IPS DF 4.7 (cell line): Measurements from ENCODE around the gene TMEM131.
"Not testable (repeated sequence)": the region's sequence is repeated elsewhere in the genome, so short reads cannot be mapped to it uniquely, and the experiment has no call there.

Experiments
- DNase-seq: peaks from one replicate; pipeline ENCODE4 v3.0.0-alpha.2; 2013; ENCODE audit warnings: low spot score; ENCODE audit errors: extremely low read depth

The TMEM131 gene

DNA sequence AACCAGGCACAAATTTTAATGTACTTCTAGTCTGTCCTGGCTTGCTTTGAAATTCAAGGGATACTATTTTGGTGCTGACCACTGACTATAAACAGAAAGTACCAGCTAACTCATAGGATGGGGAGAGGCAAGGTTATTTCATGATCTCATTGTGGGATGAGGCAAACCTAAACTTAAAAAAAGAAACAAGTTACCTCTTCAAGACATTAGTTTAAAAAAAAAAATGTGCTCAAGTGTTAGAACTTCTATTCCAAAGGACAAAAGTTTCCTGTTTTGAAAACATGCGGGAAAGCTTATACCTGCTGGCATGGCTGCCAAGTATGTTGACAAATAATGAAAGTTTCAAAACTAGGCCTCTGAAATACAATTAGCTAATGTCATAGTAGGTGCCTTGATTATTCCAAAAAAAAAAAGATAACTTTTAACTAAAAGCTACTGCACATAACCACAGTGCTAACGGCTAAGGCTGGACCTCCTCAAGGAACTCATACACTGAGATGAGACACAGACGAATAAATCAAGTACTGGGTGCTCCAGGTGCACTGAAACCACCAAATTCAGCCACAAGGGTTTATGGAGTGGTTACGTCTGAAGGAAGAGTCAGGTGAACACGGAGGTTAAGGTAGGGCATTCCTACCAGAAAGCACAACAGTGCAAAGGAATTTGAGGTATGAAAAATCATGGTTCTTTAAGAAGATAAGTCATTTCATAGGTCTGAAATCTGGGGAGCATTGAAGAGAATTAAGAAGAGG lies 38.1 kb downstream of the TMEM131 start:
- DNase-seq: no peak

DNA sequence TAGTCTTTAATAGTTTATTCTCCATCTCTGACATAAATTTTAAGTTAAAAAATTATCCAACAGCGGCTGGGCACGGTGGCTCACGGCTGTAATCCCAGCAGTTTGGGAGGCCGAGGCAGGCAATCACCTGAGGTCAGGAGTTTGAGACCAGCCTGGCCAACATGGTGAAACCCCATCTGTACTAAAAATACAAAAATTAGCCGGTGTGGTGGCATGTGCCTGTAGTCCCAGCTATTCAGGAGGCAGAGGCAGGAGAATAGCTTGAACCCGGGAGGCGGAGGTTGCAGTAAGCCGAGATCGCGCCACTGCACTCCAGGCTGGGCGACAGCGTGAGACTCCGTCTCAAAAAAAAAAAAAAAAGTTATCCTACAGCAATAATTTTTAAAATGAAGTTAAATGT lies 39.0 kb downstream of the TMEM131 start:
- DNase-seq: not testable (repeated sequence)

DNA sequence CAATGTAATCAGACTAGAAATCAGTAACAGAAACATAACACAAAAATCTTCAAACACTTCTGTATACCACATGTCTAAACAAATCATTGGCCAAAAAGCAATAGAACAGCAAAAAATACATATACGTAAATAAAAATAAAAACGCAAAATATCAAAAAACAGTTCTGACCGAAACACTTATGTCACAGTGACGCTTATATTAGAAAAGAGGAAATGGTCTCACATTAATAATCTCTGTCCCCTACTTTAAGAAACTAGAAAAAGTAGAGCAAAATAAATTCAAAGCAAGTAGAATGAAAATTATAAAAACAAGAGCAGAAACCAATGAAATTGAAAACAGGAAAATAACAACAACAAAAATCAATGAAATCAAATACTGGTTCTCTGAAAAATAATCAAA lies 41.9 kb downstream of the TMEM131 start:
- no peak for DNase-seq

DNA sequence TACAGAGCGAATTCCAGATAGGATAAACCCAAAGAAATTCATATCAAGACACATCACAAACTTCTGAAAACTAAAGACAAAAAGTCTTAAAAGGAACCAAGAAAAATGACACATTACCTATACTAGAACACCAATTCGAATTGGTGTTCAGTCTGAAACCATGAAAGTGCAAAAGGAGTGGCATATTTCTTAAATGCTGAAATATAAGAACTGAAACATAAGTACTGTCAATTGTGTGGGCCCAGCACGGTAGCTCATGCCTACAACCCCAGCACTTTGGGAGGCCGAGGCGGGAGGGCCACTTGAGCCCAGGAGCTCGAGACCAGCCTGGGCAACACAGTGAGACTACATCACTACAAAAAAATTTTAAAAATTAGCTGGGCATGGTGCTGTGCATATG lies 43.4 kb downstream of the TMEM131 start:
- no peak for DNase-seq

DNA sequence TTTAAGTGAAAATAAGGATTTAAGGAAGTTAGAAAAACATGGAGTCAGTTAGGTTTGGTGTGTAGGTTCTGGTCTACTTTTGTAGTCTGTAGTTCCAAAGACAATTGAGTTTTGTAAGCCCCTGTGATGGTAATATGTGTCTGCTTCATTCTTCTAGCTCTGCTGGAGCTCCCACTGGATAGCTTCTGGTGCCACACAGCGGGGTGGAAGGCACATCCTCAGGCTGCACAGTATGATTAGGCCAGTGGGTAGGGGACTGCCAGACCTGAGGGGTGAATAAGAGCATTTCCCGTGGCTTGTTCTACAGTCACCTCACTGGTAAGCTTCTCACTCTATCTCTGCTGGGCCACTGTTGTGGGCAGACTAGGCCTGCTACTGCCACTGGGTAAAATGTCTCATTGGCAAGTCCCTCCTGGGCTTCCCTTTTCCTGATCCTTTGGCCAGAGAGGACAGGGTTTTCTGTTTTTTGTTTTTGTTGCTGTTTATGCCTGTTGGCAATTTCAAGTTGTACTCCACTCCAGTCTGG lies 44.5 kb downstream of the TMEM131 start:
- no peak for DNase-seq

DNA sequence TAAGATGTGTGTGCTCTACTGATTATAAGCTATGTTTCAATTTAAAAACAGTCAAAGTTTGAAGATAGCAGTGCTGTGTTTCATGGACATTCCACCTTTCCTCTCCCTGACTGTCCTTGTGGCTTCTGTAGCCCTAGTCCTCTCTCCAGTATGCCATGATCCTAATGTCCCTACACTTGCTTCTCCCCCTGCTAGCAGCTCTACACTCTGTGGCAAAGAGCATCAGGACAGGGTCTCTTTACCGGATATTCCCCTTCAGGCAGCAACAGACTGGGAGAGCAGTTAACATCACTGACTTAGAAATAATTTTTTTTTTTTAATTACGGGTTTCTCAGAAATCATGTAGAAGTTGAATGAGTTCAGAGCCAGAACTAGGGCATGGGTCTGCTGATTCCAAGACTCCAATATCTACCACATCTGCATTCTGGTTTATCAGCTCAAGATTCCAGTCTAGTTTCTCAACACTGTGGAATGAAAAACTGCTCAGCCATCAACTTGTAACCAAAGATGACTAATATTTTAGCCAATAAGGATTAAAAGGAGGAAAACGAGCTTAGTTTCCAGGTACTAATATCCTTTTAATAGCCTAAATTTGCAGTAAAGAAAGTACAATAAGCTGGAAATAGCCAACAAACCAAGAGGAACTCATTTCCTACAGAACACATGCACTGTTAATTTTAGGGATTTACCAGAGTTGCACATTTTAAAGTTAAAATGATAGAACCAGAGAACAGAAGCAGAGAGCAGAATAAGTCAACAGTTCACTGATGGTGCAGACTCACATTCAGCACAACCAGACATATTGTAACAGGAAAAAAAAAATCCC lies 45.2 kb downstream of the TMEM131 start:
- DNase-seq: no peak

DNA sequence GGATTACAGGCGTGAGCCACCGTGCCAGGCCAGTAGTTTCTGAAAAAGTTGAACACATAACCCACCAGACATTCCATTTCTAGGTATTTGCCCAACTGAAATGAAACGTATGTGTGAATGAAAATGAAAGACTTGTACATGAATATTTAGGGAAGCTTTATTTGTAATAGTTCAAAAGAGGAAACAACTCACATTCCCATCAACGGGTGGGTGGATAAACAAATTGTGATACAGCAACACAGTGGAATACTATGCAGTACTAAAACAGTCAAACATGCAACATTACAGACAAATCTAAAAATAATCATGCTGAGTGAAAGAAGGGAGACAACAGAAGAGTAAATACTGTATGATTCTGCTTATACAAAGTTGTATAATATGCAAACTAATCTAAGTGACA lies 46.8 kb downstream of the TMEM131 start:
- DNase-seq: no peak

DNA sequence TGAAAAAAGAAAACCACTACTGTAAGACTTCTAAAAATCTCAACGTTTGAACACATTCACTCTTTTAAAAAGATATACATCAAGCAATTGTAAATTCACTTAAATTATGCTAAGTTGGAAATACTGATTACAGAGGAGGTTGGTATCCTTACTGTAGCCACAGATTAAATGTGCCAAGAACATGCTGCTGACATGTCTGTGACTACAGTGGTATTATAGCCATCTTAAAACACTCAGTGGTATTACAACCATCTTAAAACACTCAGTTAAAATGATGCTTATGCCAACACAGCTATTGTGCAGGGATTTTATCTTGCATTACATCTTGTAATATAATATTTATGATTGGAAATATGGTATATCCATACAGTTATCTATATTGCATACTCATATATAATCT lies 50.0 kb downstream of the TMEM131 start:
- no peak for DNase-seq

DNA sequence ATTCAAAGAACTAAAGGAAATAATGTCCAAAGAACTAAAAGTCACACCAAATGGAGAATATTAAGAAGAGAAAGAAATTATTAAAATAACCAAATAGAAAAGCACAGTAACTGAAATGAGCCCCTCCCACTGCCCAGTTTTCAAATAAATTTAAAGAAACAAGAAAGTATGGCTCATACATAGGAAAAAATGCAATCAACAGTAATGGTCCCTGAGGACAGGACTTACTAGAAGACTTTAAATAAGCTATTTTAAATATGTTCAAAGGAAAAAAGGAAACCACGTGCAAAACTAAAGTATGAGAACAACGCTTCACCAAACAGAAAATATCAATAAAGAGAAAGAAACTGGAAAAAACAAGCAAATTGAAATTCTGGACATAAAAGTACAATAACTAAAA lies 58.9 kb downstream of the TMEM131 start:
- no peak for DNase-seq

DNA sequence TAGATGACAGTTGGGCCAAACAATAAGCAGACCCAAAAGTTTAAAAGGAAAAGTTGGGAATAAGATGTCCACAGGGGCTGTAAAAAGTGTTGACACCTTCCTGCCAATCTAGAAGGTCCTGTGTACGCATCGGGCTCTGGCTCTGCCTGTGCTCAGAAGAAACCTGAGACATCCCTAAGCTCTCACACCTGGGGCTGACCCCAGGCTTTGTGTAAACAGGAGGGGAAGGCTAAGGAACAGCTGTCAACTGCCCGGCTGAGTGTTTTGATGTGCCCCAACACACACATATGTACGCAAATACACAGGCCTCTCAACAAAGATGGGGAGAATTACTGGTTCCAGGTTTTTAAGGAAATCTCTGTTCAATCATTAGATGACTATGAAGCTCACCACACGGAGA lies 59.5 kb downstream of the TMEM131 start:
- peak; percentile 22 for DNase-seq

DNA sequence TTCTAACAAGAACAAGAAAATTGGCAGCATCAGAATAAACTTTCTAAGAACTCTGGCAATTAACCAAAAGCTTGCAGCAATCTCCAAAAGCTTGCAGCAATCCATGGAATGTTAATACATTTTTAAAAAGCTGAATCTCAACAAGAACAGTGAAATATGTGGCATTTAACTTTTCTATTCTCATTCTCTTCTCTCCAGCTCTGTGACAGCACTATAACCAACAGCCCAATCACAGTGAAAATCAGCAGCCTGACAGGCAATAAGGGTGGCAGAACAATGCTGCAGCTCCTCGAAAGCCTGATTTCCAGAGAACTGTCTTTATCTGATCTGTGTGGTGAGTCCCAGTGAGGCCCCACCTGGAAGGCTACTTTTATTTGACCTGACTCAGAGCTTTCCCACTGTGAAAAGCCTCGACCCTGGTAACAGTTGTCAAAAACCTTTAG lies 60.0 kb downstream of the TMEM131 start:
- no peak for DNase-seq

DNA sequence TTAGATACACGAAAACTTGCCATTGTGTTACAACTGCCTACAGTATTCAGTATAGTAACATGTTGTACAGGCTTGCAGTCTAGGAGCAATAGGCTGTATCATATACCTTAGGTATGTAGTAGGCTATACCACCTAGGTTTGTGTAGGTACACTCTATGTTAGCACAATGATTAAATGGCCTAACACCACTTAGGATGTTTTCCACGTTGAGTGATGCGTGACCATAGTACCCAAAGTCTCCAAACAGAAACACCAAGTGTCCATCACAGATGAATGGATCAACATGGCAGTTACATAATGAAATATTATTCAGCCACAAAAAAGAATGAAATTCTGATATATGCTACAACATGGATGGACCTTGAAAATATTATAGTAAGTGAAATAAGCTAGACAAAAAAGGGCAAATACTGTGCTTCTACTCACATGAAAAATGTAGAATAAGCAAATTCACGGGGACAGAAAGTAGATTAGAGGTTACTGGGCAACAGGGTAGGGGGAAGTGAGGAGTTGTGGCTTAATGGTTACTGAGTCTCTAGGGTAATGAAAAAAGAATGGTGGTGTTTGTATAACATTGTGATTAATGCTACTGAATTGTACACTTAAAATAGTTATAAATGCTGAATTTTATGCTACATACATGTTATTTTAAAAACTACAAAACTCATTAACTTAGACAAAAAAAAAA lies 62.6 kb downstream of the TMEM131 start:
- no peak for DNase-seq

DNA sequence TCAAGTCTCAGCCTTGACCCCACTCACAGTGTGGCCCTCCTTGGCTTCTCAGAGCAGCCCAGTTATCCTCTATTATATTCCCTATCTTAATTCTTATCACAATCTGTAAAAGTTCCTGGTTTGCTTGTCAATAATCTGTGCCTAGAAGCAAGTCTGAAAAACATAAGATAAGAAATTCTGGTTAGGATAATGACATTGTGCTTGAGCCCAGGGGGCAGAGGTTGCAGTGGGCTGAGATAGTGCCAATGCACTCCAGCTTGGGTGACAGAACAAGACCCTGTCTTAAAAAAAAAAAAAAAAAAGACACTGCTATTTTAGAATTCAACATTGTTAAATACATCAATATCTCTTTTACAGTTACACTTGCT lies 63.9 kb downstream of the TMEM131 start:
- DNase-seq: no peak

DNA sequence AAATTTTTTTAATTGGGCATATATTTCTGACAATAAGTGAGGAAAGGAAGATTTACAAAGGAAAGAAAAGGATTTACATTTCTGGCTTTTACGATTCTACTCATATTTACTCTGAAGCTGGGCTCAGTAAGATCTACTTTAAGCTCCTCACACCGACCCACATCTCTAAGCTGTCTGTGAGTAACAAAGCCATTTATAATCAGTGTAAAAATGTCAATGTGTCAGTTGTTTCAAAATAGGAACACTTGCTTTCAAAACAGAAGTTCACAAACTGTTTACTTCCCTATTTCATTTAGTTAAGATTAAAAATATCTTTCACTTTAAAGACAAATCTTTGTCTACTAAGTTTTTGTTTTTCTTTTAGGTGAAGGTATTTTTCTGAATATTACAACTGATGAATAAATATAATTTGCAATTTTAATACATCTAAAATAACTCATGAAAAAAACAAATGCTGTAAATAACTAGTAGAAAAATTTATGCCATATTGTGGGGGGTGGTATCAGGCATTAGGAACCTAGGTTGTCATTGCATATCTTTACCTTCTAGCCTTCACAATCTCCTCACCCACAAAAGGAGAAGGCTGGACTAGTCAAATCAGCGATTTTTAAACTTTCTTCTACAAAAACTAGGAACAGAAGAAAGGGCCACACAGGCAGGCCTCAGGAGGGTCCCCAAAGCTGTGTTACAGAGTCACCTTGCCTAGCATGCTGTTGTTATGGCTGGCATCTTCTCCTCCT lies 64.5 kb downstream of the TMEM131 start:
- DNase-seq: no peak

DNA sequence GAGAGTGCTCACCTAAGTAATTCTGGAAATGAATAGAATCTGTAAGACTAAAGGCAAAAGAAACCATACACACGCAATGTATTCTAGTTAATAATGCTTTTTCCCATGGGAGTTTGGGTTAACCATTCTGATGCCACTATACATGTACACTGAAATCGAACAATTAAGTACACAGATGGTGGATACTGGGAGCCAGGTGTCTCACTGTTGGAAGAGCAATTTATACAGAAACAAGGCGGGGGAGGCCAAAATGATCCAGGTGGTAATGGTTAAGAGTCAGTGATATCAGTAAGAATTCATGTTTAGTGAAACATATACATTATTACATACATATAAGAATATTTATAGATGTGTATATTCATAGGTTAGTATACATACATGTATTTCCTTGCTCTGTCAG lies 67.2 kb downstream of the TMEM131 start:
- no peak for DNase-seq

DNA sequence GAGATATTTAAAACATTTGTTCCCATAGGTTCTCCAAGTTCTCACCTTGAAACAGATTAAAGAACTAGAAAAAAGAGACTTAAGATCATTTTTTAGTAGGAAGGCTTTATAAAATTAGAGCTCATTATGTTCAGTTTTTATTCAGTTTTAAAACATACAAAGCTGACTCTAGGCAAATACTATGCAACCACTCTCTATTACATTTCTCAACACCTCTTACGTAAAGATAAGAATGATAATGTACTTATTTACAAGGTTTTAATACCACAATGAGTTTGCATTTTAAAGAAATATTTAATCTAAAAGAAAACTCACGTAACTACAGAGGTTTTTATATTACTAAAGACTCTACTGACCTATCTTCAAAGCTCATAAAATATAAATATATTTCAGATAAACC lies 68.8 kb downstream of the TMEM131 start:
- no peak for DNase-seq

DNA sequence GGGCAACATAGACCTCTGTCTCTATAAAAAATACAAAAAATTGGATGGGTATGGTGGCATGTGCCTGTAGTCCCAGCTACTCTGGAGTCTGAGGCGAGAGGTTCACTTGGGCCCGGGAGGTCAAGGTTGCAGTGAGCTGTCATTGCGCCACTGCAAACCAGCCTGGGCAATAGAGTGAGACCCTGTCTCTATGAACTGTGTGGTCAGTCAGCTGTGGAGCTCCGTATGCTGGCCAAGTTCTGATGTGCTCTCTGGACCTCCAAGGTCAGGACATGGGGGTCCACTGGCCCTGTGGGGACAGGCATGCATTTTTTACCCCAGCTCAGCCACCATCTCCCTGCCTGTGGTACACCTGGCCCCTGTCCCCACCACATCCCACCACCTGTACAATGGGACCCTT lies 71.6 kb downstream of the TMEM131 start:
- DNase-seq: no peak

DNA sequence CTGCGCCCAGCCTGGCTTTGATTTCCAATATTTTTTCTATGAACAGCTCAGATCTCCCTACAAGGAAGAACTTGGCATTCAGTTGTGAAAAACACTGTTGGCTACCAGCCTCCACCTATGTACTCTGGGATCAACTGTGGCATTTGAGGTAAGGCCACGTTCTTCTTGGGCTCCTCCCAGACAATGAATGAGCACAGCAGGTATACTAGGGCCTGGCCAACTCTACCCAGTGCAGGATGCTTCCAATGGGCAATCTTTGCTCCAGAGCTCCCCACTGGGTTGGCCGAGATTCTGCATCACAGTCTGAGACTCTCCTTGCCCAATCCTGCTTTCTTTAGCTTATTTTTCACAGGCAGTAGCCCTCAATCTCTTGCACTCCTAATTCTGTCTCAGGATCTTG lies 75.9 kb downstream of the TMEM131 start:
- DNase-seq: no peak

DNA sequence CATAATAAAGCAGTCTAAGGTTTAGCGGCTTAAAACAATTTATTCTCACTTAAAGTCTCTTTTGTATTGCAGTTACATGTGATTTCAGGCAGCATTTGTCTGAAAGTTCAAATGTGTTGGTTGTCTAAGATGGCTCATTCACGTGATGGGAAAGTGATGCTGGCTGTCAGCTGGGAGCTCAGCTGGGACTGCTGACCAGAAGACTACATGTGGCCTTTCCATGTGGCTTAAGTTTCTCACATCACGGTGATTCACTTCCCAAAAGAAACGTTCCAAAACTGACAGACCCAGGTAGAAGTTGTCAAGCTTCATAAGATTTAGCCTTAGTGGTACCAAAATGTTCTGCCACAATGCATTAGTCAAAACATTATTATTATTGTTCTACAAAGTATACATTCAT lies 76.9 kb downstream of the TMEM131 start:
- no peak for DNase-seq

DNA sequence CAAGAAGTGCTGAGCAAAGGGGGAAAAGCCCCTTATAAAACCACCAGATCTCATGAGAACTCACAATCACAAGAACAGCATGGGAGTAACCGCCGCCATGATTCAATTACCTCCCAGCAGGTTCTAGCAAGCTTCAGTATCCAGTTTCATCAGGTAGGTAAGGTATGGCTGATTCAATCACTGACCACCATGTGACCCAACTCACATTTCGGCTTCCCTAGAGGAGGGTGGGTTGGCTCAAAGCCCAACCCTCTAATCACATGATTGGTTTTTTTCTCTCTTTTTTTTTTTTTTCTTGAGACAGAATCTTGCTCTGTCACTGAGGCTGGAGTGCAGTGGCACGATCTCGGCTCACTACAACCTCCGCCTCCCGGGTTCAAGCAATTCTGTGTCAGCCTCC lies 78.1 kb downstream of the TMEM131 start:
- not testable (repeated sequence) for DNase-seq

DNA sequence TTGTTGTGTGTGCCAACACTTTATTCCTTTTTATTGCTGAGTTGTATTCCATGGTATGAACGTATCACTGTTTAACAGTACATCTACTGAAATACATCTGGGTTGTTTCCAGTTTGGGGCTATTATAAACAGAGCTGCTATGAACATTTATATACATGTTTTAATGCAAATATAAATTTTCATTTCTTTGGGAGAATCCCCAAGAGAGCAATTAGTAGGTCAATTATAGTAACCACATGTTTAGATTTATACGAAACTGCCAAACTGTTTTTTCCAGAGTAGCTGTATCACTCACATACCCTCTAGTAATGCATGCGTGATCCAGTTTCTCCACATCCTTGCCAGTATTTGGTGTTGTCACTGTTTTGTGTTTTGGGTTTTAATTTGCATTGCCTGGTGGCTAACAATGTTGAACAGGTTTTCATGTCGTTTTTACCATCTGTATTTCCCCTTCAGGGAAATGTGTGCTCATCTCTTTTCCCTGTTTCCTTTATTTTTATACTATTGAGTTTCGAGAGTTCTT lies 81.0 kb downstream of the TMEM131 start:
- no peak for DNase-seq
